Measurements from ENCODE around the gene GMDS. TPM values are rescaled to one million over a fixed set of nuclear protein-coding genes. Genes with fewer than 3 reads are reported as not detected.

Gene GMDS
- total and polyA plus RNA-seq, 2 of the 8 experiments (the other 6 are each of a cell fraction or from before 2014, with no cell fraction given), result 16.8 to 50.0 TPM

- peak overlapping the region; percentile 88; the same call in 1 of the 2 replicates for H4K8ac ChIP-seq (ENCODE audit: extremely low read depth, insufficient read depth, low read length)
- H3K4me2 ChIP-seq (ENCODE audit: insufficient read depth in 1 of 2, low read depth in 2 of 2, low read length in 2 of 2), result peak overlapping the region in 1 of 2 experiments; percentile 17; a peak in 1 of 4 replicates
Observed at GRCh38 chr6:1574083-1574761, 671.2 kb downstream of the GMDS start.

More at GRCh38 chr6:1574083-1574761, 671.2 kb downstream of the GMDS start:
- no peak for FAIRE-seq
- no peaks in the 10 kb centered on the region for H3K79me2 ChIP-seq (ENCODE audit: control insufficient read depth in 1 of 2, insufficient read depth in 2 of 2, low read length in 2 of 2)
- ChIA-PET CTCF (ENCODE audit: partially characterized antibody) (interaction anchor here (0.6 to 4.3 kb wide), 13 partner anchors 11 to 1031 kb away, joined by 3 to 20 read pairs (median 4); no protein-coding TSS in a partner anchor), POLR2A (ENCODE audit: partially characterized antibody) (no interaction called here)
- H3K4me1 ChIP-seq (replicated peaks in 1 of 4; ENCODE audit: control insufficient read depth in 3 of 4, insufficient read depth in 4 of 4, low read length in 3 of 4), result peaks cover 0 to 8% (median 4%) of the 10 kb centered on the region in 4 experiments; a peak in 4 of 7 replicates
- no peak overlapping the region for H3K23ac ChIP-seq (ENCODE audit: insufficient read length)
- no peak overlapping the region for H3K4ac ChIP-seq (replicated peaks; ENCODE audit: insufficient read length, low read depth, low read length)
- 83% methylated on average over 13 of the region's 13 CpGs; no CpG with 5 or more reads in 1 of the 2 experiments for WGBS, 2 experiments (ENCODE audit: extremely low coverage in 1 of 2, insufficient coverage in 1 of 2, insufficient read length in 1 of 2, insufficient replicate concordance in 2 of 2, low coverage in 1 of 2, low lambda C conversion rate in 2 of 2, missing lambda C conversion rate in 1 of 2)
- no peak overlapping the region for H4K5ac ChIP-seq (ENCODE audit: insufficient read length, low read depth, low read length)
- peak in 1 of 2 experiments; percentile 40 for DNase-seq (ENCODE audit: low read depth in 1 of 2, low spot score in 2 of 2)
- H3K4me3 ChIP-seq (ENCODE audit: extremely low read depth in 1 of 4, insufficient read depth in 2 of 4, low read depth in 3 of 4, low read length in 4 of 4), result no peak overlapping the region
- H3K27me3 ChIP-seq (replicated peaks in 1 of 4; ENCODE audit: control insufficient read depth in 3 of 4, extremely low read depth in 1 of 4, insufficient read depth in 3 of 4, low read length in 3 of 4), result peaks cover 0 to 3% (median 0%) of the 10 kb centered on the region in 4 experiments; a peak in 1 of 7 replicates
- H3K79me1 ChIP-seq (ENCODE audit: low read depth, low read length), result no peaks in the 10 kb centered on the region
- no peak overlapping the region for H2BK15ac ChIP-seq (ENCODE audit: low read length)
- H2BK120ac ChIP-seq (replicated peaks; ENCODE audit: low read depth, low read length), result no peak overlapping the region
- no peak overlapping the region for H2BK12ac ChIP-seq (ENCODE audit: low read depth, low read length)
- H3K23me2 ChIP-seq (ENCODE audit: low read depth, low read length), result no peaks in the 10 kb centered on the region
- H4K91ac ChIP-seq (replicated peaks; ENCODE audit: insufficient read length, low read length), result no peak overlapping the region
- H3K27ac ChIP-seq (ENCODE audit: low read depth, low read length), result no peak overlapping the region
- no peak overlapping the region for H2BK20ac ChIP-seq (ENCODE audit: low read length)
- no peak overlapping the region for H2AK5ac ChIP-seq (ENCODE audit: low read depth, low read length)
- TF ChIP-seq ASH2L (IDR thresholded peaks at IDR 0.05; ENCODE audit: low read length) (no peak), SP1 (IDR thresholded peaks at IDR 0.05; ENCODE audit: low read depth, low read length) (peak; percentile 86), MAFK (IDR thresholded peaks at IDR 0.05; ENCODE audit: low read depth, low read length) (peak; percentile 68; the same call in 1 of the 2 replicates)
- no peak overlapping the region for H3K14ac ChIP-seq (ENCODE audit: insufficient read length)
- no peaks in the 10 kb centered on the region for H4K20me1 ChIP-seq (replicated peaks in 1 of 2; ENCODE audit: control insufficient read depth in 1 of 2, insufficient read depth in 2 of 2, low read length in 2 of 2)
- H3K18ac ChIP-seq (ENCODE audit: extremely low read depth, low read length), result no peak overlapping the region; the same call in 1 of the 2 replicates
- H2BK5ac ChIP-seq (ENCODE audit: low read depth, low read length), result no peak overlapping the region
- H2AFZ ChIP-seq (ENCODE audit: low read length), result peak overlapping the region; percentile 63; the same call in 1 of the 2 replicates
- H3K56ac ChIP-seq (replicated peaks; ENCODE audit: insufficient read length, low read depth, low read length), result no peak overlapping the region
- no peaks in the 10 kb centered on the region for H3K9me3 ChIP-seq (ENCODE audit: insufficient read depth in 2 of 2, low read depth in 1 of 2, low read length in 1 of 2)
- H3K9ac ChIP-seq (replicated peaks in 1 of 4; ENCODE audit: extremely low read depth in 1 of 4, low read depth in 3 of 4, low read length in 3 of 4), result no peak overlapping the region
- no peaks in the 10 kb centered on the region for H3K36me3 ChIP-seq (ENCODE audit: control insufficient read depth in 2 of 4, insufficient read depth in 4 of 4, low read length in 3 of 4)
